Type B pancreatic cell (in vitro differentiated cells): Measurements from ENCODE around the gene SBNO2. TPM values are rescaled to one million over a fixed set of nuclear protein-coding genes. Genes with fewer than 3 reads are reported as not detected.

ENCODE experiments used
- DNase-seq: peaks from one replicate; pipeline ENCODE4 v3.0.0; 2021; ENCODE audit warnings: mixed read lengths; ENCODE audit not compliant: unreplicated experiment; ENCODE audit errors: extremely low spot score
- H3K27ac Mint-ChIP-seq: 2 replicates; pipeline ENCODE4 v1.8.0; 2021; ENCODE audit warnings: mild to moderate bottlenecking, mixed read lengths
- H3K27me3 Mint-ChIP-seq: 2 replicates; pipeline ENCODE4 v1.8.0; 2021; ENCODE audit warnings: mixed read lengths
- H3K36me3 Mint-ChIP-seq: 2 replicates; pipeline ENCODE4 v1.8.0; 2021; ENCODE audit warnings: mixed read lengths
- H3K4me1 Mint-ChIP-seq: one replicate; pipeline ENCODE4 v1.8.0; 2021; ENCODE audit warnings: mixed read lengths; ENCODE audit not compliant: unreplicated experiment
- H3K4me3 Mint-ChIP-seq: 2 replicates; pipeline ENCODE4 v1.8.0; 2021; ENCODE audit warnings: mild to moderate bottlenecking, mixed read lengths
- H3K9me3 Mint-ChIP-seq: 2 replicates; pipeline ENCODE4 v1.8.0; 2021; ENCODE audit warnings: mixed read lengths
- CTCF ChIP-seq: fragments of 200-600 bp; sonication (generic); conservative IDR thresholded peaks from 2 replicates; pipeline ENCODE4 v1.5.0; 2021; ENCODE audit warnings: antibody characterized with exemption, mild to moderate bottlenecking
- total RNA-seq: library from RNA; stranded (reverse); gene quantifications from 2 replicates; pipeline ENCODE4 v1.2.1, GENCODE V29; 2021; ENCODE audit warnings: low replicate concordance

SBNO2 gene
- total RNA-seq, 1 donor from 2014 or later, result 45.5 TPM

DNA sequence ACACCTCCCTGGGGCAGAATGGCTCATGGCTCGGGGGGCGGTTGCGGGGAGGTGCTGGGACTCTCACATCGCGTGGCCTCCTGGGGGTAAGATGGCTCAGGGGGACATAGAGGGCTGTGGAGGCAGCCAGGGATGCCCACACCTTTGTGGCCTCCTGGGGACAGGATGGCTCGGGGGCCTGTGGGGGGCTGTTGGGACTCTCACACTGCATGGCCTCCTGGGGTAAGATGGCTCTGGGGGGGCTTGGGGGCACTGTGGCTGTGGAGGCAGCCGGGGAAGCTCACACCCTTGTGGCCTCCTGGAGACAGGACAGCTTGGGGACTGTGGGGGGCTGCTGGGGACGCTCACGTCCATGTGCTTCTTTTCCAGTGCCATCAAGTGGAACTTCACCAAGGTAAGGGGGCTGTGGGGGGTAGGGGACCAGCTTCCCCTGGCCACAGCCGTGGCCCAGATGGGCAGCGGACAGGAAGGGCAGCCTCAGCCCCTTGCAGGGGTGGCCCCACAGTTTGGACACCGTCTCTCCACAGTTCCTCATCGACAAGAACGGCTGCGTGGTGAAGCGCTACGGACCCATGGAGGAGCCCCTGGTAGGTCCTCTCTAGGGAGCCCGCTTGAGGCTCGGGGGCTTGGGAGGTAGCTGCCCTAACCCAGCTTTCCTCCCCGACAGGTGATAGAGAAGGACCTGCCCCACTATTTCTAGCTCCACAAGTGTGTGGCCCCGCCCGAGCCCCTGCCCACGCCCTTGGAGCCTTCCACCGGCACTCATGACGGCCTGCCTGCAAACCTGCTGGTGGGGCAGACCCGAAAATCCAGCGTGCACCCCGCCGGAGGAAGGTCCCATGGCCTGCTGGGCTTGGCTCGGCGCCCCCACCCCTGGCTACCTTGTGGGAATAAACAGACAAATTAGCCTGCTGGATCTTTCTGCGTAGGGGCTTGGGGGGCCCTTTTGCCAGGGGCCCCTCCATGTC lies 67.9 kb downstream of the SBNO2 start:
- peaks cover 9% of the 10 kb centered on the region for H3K4me1 Mint-ChIP-seq
- no peak overlapping the region for H3K27ac Mint-ChIP-seq
- H3K4me3 Mint-ChIP-seq, result peak overlapping the region; percentile 79
- no peak for DNase-seq
- no peaks in the 10 kb centered on the region for H3K27me3 Mint-ChIP-seq
- no peak for TF ChIP-seq CTCF
- H3K36me3 Mint-ChIP-seq, result no peaks in the 10 kb centered on the region
- no peaks in the 10 kb centered on the region for H3K9me3 Mint-ChIP-seq

GRCh38 chr19:1105008-1105872 lies 68.8 kb downstream of the SBNO2 start:
- H3K27me3 Mint-ChIP-seq, result no peaks in the 10 kb centered on the region
- H3K36me3 Mint-ChIP-seq, result no peaks in the 10 kb centered on the region
- peaks cover 9% of the 10 kb centered on the region for H3K4me1 Mint-ChIP-seq
- no peak for DNase-seq
- H3K4me3 Mint-ChIP-seq, result peak overlapping the region; percentile 83
- H3K9me3 Mint-ChIP-seq, result no peaks in the 10 kb centered on the region
- H3K27ac Mint-ChIP-seq, result peak overlapping the region; percentile 41
- no peak for TF ChIP-seq CTCF

DNA sequence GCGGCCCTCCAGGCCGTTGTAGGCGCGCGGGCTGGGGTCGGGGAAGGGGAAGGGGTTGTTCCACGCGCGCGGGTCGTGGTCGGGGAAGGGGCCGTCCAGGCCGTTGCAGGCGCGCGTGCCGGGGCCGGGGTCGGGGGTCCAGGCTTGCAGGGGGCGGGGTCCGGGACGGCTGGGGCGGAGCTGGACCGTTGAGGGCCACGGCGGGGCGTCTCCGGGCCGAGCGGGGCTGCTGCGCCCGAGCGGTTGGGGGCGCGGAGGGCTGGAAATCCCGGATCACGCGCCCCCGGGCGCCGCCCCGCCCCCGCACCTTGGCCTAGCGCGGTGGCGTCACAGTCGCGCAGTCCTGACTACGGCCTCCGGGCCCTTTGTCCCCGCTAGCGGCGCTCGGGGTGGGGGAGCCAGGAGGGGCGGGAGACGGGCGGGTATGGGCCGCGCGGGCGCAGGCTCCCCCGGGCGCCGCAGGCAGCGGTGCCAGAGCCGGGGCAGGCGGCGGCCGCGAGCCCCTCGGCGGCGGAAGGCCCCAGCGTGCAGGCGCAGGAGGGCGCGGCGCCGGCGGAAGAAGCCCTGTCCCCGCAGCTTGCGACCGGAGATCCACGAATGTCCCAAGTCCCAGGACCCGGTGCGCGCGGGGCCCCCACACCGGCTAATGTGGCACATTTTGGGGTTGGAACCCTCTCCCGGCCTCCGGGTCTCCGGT lies 69.6 kb downstream of the SBNO2 start:
- Mint-ChIP-seq H3K9me3 (no peaks in the 10 kb centered on the region), H3K36me3 (no peaks in the 10 kb centered on the region), H3K4me3 (peak overlapping the region; percentile 83), H3K4me1 (peaks cover 9% of the 10 kb centered on the region), H3K27ac (peak overlapping the region; percentile 41), H3K27me3 (no peaks in the 10 kb centered on the region)
- peak; percentile 86 for DNase-seq
- no peak for TF ChIP-seq CTCF

DNA sequence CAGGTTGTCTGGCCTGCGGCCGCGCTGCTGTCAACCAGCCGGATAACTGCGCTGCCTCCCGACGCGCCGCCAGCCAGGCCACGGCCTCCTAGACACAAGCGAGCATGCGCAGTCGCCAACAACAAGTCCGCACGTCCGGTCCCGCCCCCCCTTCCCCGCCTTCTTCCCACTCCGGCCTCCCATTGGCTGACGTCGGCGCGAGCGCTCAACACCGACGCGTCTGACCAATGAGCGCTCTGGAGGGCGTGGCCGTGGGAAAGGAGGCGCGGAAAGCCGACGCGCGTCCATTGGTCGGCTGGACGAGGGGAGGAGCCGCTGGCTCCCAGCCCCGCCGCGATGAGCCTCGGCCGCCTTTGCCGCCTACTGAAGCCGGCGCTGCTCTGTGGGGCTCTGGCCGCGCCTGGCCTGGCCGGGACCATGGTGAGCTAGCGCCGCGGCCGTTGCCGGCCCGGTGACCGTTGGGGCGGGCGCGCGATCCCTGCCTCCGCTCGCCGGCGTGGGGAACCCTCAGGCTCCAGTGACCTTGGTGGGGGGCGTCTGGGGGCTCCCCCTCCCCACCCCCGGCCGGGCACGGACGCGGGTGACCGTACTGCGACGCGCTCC lies 70.3 kb downstream of the SBNO2 start, which contains the start of gene GPX4:
Gene GPX4, plus strand, starts transcription at position 287 of the 603 bp plus-strand sequence. Its CDS starts 50 bp downstream, at position 337.
- no peaks in the 10 kb centered on the region for H3K36me3 Mint-ChIP-seq
- DNase-seq, result peak; percentile 98
- H3K9me3 Mint-ChIP-seq, result no peaks in the 10 kb centered on the region
- H3K4me1 Mint-ChIP-seq, result peaks cover 11% of the 10 kb centered on the region
- H3K27ac Mint-ChIP-seq, result peak within 1 kb of the TSS; percentile 64
- no peak for TF ChIP-seq CTCF
- H3K27me3 Mint-ChIP-seq, result no peaks in the 10 kb centered on the region
- peak within 1 kb of the TSS; percentile 83 for H3K4me3 Mint-ChIP-seq
